Activated T-cell treated with anti-CD3 and anti-CD28 coated beads, Interleukin-2, amount 50 U/mL, for 48 hours (primary cell): ENCODE results near the gene CTIF.

ENCODE experiments used
- DNase-seq, 2 experiments: peaks; one replicate each; pipeline ENCODE4 v3.0.0-alpha.2; 2020

Gene CTIF

GRCh38 chr18:48736321-48737260 is 197.8 kb downstream of the CTIF start:
- DNase-seq = no peak

GRCh38 chr18:48739266-48740067 is 200.6 kb downstream of the CTIF start:
- DNase-seq = no peak

DNA sequence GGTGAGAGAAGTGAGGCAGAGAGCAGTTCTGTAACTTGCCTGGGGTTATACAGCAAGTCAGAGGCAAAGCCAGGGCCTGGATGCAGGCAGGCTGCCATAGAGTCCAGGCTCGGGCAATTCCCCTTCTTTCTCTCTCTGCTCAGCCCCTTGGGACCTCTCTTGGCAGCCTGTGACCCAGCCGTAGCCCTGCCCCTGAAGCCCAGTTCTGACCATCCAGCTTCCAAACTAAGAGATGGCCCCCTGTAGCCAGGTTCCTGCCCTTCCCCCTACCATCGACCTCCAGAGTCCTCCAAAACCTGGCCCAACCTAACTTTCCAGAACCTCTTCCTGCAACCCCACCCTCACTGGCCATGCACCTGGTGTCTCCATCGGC is 201.2 kb downstream of the CTIF start:
- DNase-seq = no peak

- DNase-seq = no peak
These were observed 202.1 kb downstream of the CTIF start for GRCh38 chr18:48740851-48741485.

DNA sequence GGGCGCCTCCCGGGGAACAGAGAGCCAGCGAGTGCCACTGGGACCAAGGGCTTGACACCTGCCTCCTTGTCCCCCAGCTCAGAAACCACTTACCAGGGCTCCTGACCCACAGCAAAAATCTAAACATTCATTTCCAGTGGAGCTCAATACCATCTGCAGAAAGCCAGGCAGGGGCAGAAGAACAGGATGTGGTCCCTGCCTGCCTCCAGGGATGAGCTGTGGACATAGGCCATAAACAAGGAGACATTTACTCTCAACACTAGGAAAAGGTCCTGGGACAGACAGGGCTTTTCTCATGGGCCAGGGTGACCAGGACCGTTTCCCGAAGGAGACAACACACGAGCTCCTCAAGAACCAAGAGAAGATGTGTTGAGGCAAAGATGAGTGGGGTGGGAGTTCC is 203.0 kb downstream of the CTIF start:
- no peak for DNase-seq

GRCh38 chr18:48742304-48742703 is 203.5 kb downstream of the CTIF start:
- DNase-seq = no peak

GRCh38 chr18:48742706-48743475 is 204.1 kb downstream of the CTIF start:
- DNase-seq = no peak

DNA sequence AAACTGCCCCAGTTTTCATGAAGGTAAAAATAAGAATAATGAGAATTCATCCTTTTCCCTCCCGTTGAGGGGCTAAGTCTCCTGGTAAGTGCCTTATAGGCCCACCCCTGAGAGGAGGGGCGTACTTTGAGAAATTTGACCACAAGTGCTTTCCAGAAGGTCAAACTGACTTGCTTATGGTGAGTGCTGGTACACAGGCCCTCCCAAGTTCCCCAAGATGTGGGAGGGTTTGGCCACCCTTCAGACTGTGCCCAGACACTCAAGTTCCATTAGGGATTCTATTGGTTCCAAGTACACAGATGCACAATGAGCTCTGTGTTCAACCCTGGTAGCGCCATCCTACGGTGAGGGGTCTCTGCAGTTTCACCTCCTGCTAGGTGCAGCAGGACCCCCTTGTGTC is 205.1 kb downstream of the CTIF start:
- no peak for DNase-seq

- no peak for DNase-seq
These were observed 206.5 kb downstream of the CTIF start for GRCh38 chr18:48745293-48745692.

DNA sequence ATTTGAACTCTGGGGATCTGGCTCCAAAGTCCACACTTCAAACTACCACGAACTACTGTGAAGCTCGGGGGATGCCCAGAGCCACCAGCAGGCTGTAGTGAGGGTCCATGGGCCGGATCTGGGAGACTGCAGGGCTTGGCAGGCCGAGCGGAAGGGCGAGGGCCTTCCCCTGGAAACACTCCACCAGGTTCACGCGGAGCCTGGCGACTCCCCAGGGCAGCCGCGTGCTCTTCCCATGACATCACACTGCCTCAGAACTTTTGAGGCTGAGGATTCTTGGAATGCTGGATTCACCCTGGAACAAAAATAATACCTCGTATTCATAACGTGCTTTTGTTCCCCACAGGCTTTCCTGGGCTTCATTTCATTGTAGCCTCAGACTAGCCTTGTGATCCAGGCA is 210.9 kb downstream of the CTIF start:
- DNase-seq = no peak

- no peak for DNase-seq
These were observed 211.8 kb downstream of the CTIF start for GRCh38 chr18:48750485-48751175.

GRCh38 chr18:48751727-48752468 is 213.1 kb downstream of the CTIF start:
- no peak for DNase-seq

GRCh38 chr18:48752478-48752877 is 213.6 kb downstream of the CTIF start:
- DNase-seq = no peak

- DNase-seq = no peak
These were observed 214.1 kb downstream of the CTIF start for GRCh38 chr18:48752928-48753327.

DNA sequence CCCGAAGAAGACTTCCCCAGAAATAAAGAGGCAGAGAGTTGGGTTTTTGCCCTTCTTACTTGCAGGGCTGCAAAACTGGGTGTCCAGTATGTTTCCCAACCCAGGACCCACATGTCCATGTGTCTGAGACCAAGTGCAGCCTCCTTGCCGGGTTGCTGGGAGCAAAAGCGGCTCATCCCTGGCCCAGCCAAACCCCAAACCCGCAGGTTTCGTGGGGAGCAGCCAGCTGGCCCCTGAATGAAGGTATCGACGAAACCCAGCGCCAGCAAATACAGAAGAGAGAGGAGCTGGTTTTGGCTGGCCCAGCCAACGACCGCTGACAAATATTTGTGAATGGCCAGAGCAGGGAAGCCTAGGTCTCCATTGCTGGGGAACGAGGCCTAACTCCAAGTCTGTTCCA is 214.9 kb downstream of the CTIF start:
- no peak for DNase-seq

GRCh38 chr18:48754559-48754958 is 215.7 kb downstream of the CTIF start:
- DNase-seq = no peak

GRCh38 chr18:48754993-48755473 is 216.2 kb downstream of the CTIF start:
- DNase-seq = no peak

- no peak for DNase-seq
These were observed 217.8 kb downstream of the CTIF start for GRCh38 chr18:48756511-48757226.

GRCh38 chr18:48757367-48757766 is 218.5 kb downstream of the CTIF start:
- no peak for DNase-seq

GRCh38 chr18:48757906-48758305 is 219.1 kb downstream of the CTIF start:
- DNase-seq = no peak

DNA sequence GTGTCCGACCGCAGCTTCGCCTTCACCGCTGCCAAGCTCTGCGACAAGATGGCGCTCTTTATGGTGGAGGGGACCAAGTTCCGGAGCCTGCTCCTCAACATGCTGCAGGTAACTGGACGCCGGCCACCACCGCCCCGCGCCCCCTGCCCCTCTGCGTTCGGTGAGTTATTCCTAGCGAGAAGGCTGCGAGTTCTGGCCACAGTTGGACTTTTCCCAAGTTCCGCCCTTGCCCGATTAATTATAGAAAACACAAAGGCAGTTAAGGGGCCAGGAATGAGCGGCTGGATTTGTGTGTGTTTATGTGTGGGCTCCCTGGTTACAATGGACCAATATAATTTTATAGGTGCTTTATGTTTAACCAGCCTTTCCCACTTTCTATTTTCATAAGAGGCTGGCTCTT is 222.8 kb downstream of the CTIF start:
- DNase-seq = no peak
